ENCODE measurements around the gene ADGRE2.
"Not testable (repeated sequence)": the region's sequence is repeated elsewhere in the genome, so short reads cannot be mapped to it uniquely, and the experiment has no call there.

ADGRE2 gene

DNA sequence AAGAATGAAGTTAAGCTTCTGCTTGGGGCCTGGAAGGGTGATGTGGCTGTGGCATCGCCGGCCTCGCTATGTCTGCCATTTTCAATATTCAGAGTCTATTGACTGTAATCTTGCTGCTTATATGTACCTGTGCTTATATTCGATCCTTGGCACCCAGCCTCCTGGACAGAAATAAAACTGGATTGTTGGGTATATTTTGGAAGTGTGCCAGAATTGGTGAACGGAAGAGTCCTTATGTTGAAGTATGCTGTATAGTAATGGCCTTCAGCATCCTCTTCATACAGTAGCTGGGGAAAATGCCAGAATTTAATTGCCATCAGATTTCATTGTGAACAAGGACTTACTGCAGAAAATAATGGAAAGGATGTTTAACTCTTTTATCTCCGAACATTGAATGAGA, 13.9 kb upstream of the ADGRE2 start:
- H3K27me3 ChIP-seq (ENCODE audit: control insufficient read depth in 1 of 2, insufficient read depth in 2 of 2, low read length in 2 of 2); H3K27ac ChIP-seq (ENCODE audit: low read depth, low read length); H3K36me3 ChIP-seq (ENCODE audit: insufficient read depth, low read length); H3K9ac ChIP-seq (ENCODE audit: low read length); H3K9me3 ChIP-seq (ENCODE audit: low read length); H3K4me1 ChIP-seq (ENCODE audit: insufficient read depth, low read length); H3K4me3 ChIP-seq (ENCODE audit: low read depth in 1 of 2, low read length in 2 of 2): not testable (repeated sequence)

DNA sequence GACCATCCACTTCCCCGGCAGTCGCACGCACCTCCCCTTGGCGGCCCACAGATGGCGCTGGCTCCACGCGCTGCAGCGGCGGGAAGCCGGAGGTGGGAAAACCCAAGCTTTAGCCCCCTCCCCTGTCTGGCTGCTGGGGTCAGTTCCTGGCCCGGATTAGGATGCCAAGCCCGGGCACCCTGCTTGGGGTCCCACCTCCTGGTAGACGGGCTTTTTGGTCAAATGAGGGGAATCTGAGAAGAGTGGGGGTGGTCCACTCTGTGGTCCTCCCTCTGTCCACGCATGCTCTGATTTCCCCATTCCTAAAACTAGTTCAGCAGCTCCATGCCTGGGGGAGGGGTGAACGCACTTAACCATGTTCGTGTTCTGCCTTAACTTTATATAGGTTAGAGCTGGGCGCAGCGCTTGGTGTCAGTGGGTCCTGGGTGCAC, 8.1 kb upstream of the ADGRE2 start:
- Histone ChIP-seq H3K27ac (ENCODE audit: low read depth, low read length) (no peak overlapping the region), H3K4me1 (ENCODE audit: insufficient read depth, low read length) (no peaks in the 10 kb centered on the region), H3K4me3 (ENCODE audit: low read depth in 1 of 2, low read length in 2 of 2) (no peak overlapping the region)

DNA sequence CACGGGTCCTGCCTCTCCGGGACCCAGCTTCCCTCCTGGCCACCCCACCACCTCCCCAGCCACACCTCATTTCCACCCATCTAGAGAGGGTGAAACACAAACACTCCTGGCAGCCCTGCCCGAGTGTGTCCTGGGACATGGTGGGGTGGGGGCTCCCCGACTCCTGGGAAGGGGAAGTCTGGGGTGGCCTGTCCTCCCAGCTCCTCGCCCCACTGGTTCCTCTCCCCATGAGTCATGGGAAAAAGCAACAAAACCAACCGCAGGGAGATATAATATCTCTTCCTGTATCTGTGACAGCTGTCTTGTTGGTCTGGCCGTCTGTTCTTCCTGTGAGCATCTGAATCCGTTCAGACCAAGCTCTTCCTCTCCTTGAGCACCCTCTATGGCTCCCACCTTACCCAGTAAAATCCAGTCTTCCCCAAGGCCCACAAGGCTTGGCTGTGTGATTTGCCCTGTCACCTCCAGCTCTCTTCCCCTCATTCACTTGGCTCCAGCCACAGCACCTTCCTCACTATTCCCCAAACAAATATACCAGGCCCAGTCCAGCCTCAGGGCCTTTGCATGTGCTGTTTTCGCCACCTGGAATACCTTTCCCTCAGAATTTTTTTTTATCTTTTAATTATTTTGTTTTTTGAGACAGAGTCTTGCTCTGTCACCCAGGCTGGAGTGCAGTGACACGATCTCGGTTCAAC, 6.9 kb upstream of the ADGRE2 start:
- H3K36me3 ChIP-seq (ENCODE audit: insufficient read depth, low read length); H3K9me3 ChIP-seq (ENCODE audit: low read length); H3K9ac ChIP-seq (ENCODE audit: low read length); H3K4me1 ChIP-seq (ENCODE audit: insufficient read depth, low read length); H3K4me3 ChIP-seq (ENCODE audit: low read depth in 1 of 2, low read length in 2 of 2); H3K27ac ChIP-seq (ENCODE audit: low read depth, low read length); H3K27me3 ChIP-seq (ENCODE audit: control insufficient read depth in 1 of 2, insufficient read depth in 2 of 2, low read length in 2 of 2): not testable (repeated sequence)

More for the DNA sequence above, 8.1 kb upstream of the ADGRE2 start:
- no peaks in the 10 kb centered on the region for H3K36me3 ChIP-seq (ENCODE audit: insufficient read depth, low read length)
- H3K27me3 ChIP-seq (ENCODE audit: control insufficient read depth in 1 of 2, insufficient read depth in 2 of 2, low read length in 2 of 2) = peaks cover 0 to 4% of the 10 kb centered on the region in 2 donors
- H3K9me3 ChIP-seq (ENCODE audit: low read length) = no peaks in the 10 kb centered on the region
- H3K9ac ChIP-seq (ENCODE audit: low read length) = no peak overlapping the region

DNA sequence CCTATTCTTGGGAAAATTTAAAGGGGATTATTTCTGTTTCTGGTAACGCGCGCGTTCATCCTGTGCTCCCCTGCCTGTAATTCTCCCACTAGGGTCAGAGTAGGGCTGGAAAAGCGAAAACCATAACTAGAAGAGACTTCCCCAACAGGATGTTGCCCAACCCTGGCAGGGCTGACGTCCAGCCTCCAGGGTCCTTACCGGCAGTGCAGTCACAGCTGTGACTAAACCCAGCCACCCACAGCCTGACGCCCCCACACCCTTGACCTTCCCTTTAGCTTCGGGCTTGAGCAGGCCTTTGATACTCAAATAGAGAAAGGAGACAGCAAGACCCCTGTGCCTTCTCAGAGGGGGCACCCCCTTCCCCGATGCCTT, 6.4 kb upstream of the ADGRE2 start:
- H3K36me3 ChIP-seq (ENCODE audit: insufficient read depth, low read length); H3K4me3 ChIP-seq (ENCODE audit: low read depth in 1 of 2, low read length in 2 of 2); H3K9ac ChIP-seq (ENCODE audit: low read length); H3K27ac ChIP-seq (ENCODE audit: low read depth, low read length); H3K9me3 ChIP-seq (ENCODE audit: low read length); H3K27me3 ChIP-seq (ENCODE audit: control insufficient read depth in 1 of 2, insufficient read depth in 2 of 2, low read length in 2 of 2); H3K4me1 ChIP-seq (ENCODE audit: insufficient read depth, low read length): not testable (repeated sequence)

DNA sequence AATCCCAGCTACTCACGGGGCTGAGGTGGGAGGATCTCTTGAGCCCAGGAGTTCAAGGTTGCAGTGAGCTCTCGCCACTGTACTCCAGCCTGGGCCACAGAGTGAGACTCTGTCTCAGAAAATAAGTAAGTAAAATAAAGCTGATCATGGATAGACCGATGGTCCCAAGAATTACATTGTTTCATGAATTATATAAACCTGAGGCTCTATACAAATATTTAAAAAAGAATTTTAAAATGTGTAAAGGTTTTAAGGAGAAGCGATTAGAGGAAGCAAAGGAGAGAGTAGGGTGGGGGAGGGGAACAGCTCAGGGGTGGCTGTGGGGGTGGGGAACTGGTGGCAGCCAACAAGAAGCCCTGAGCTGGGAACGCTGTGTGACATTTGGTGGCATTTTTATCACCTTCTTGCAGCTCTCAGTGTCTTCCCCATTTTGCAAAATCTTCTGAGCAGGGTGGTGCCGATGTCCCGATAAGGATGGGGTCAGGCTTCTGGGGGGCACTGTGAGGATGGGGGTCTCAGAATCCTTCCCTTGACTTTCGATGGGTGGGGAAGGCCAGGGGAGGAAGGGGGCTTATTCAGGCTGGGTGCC, 5.1 kb upstream of the ADGRE2 start:
- not testable (repeated sequence) for H3K4me1 ChIP-seq (ENCODE audit: insufficient read depth, low read length)

DNA sequence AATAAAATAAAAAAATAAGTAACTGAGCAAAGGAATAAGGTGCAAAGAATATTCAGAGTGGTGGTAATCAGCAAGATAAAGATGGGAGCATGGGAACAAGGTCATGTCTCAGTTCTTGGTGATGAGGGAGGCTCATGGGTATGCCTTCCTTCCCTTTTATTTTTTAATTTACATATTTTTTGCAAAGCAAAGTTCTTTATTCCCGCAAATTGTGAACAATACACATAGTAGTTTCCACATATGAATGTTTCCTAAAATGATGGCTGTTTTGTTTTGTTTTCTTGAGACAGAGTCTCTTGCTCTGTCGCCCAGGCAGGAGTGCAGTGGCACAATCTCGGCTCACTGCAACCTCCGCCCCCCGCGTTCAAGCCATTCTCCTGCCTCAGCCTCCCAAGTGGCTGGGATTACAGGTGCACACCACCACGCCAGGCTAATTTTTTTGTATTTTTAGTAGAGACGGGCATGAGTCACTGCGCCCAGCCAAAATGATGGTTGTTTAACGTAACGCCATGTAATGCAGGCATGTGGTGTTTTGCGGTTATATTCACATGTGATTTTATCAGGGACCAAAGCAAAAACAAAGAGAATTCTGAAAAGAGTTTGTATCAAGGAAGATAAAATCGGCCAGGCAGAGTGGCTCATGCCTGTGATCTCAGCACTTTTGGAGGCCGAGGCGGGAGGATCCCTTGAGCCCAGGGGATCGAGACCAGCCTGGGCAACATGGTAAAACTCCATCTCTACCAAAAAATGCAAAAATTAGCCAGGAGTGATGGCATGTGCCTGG, 4.5 kb upstream of the ADGRE2 start:
- Histone ChIP-seq H3K4me1 (ENCODE audit: insufficient read depth, low read length) (no peaks in the 10 kb centered on the region), H3K4me3 (ENCODE audit: low read depth in 1 of 2, low read length in 2 of 2) (no peak overlapping the region), H3K27me3 (ENCODE audit: control insufficient read depth in 1 of 2, insufficient read depth in 2 of 2, low read length in 2 of 2) (peaks cover 0 to 4% of the 10 kb centered on the region in 2 donors), H3K27ac (ENCODE audit: low read depth, low read length) (no peak overlapping the region), H3K36me3 (ENCODE audit: insufficient read depth, low read length) (no peaks in the 10 kb centered on the region), H3K9me3 (ENCODE audit: low read length) (no peaks in the 10 kb centered on the region), H3K9ac (ENCODE audit: low read length) (no peak overlapping the region)

More for the DNA sequence above, 5.1 kb upstream of the ADGRE2 start:
- not testable (repeated sequence) for H3K27ac ChIP-seq (ENCODE audit: low read depth, low read length); H3K9me3 ChIP-seq (ENCODE audit: low read length); H3K36me3 ChIP-seq (ENCODE audit: insufficient read depth, low read length); H3K9ac ChIP-seq (ENCODE audit: low read length); H3K27me3 ChIP-seq (ENCODE audit: control insufficient read depth in 1 of 2, insufficient read depth in 2 of 2, low read length in 2 of 2); H3K4me3 ChIP-seq (ENCODE audit: low read depth in 1 of 2, low read length in 2 of 2)

DNA sequence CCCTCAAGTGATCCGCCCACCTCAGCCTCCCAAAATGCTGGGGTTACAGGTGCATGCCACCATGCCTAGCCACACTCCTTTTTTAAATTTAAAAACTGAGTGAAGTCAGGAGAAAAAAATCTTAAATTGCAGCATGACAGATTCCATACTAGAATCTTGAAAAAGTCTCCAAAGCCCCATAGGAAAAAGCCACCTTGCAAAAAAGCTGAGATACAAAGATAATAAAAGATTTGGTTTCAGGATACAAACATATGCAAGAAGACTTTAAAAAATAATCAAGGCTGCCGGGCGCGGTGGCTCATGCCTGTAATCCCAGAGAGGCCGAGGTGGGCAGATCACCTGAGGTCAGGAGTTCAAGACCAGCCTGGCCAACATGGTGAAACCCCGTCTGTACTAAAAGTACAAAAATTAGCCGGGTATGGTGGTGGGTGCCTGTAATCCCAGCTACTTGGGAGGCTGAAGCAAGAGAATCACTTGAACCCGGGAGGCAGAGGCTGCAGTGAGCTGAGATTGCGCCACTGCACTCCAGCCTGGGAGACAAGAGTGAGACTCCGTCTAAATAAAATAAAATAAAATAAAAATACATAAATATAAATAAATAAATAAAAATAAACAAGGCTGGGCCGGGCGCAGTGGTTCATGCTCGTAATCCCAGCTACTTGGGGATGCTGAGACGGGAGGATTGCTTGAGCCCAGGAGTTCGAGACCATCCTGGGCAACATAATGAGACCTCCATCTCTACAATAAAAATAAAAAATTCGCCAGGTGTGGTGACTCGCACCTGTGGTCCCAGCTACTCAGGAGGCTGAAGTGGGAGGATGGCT, 3.6 kb upstream of the ADGRE2 start:
- H3K27me3 ChIP-seq (ENCODE audit: control insufficient read depth in 1 of 2, insufficient read depth in 2 of 2, low read length in 2 of 2); H3K9ac ChIP-seq (ENCODE audit: low read length); H3K9me3 ChIP-seq (ENCODE audit: low read length); H3K27ac ChIP-seq (ENCODE audit: low read depth, low read length); H3K4me3 ChIP-seq (ENCODE audit: low read depth in 1 of 2, low read length in 2 of 2); H3K4me1 ChIP-seq (ENCODE audit: insufficient read depth, low read length); H3K36me3 ChIP-seq (ENCODE audit: insufficient read depth, low read length): not testable (repeated sequence)

DNA sequence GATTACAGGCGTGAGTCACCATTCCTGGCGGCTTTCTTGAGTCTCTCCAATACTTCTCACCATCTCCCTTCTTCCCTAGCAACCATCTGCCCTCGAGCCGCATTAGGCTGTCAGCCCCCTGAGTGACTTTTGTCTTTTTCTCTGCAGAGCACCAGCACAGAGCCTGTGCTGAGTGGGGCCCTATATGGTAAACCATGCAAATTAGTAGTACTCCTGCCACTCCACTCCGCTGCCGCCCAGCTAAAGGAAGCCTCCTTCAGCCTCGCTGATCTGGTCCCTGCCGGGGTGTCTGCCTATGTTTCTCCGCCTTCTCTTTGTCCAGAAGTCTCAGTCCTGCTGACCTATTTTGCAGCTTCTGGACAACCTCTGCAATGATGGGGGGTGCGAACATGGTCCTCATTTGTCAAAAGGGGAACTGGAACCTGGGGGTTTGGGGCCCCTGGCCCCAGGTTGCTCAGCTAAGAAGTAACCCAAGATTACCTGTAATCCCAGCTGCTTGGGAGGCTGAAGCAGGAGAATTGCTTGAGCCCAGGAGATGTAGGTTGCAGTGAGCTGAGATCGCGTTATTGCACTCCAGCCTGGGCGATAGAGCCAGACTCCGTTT, 2.4 kb upstream of the ADGRE2 start:
- not testable (repeated sequence) for H3K27me3 ChIP-seq (ENCODE audit: control insufficient read depth in 1 of 2, insufficient read depth in 2 of 2, low read length in 2 of 2); H3K4me1 ChIP-seq (ENCODE audit: insufficient read depth, low read length); H3K27ac ChIP-seq (ENCODE audit: low read depth, low read length); H3K9me3 ChIP-seq (ENCODE audit: low read length); H3K4me3 ChIP-seq (ENCODE audit: low read depth in 1 of 2, low read length in 2 of 2); H3K9ac ChIP-seq (ENCODE audit: low read length); H3K36me3 ChIP-seq (ENCODE audit: insufficient read depth, low read length)

DNA sequence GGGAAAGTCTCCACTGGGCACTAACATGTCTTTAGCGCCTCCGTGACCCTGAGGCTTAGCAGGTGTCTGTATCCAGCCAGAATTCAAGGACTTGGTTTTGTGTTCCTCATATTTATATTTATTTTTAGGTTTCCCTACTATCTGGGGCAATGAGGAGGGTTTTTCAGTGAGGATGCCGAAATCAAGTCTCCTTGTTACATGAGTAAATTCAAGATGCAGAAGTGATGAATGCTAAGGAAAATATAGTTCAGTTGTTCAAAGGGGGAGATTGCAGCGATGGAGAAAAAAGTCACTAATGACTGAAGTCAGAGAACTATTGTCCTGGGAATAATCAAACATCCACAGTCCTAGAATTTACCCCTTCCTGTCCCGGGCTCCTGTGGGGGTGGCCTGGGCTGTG, 791 bp upstream of the ADGRE2 start:
- H3K9me3 ChIP-seq (ENCODE audit: low read length) = no peaks in the 10 kb centered on the region
- peaks cover 0 to 10% of the 10 kb centered on the region in 2 donors for H3K27me3 ChIP-seq (ENCODE audit: control insufficient read depth in 1 of 2, insufficient read depth in 2 of 2, low read length in 2 of 2)
- no peaks in the 10 kb centered on the region for H3K4me1 ChIP-seq (ENCODE audit: insufficient read depth, low read length)

DNA sequence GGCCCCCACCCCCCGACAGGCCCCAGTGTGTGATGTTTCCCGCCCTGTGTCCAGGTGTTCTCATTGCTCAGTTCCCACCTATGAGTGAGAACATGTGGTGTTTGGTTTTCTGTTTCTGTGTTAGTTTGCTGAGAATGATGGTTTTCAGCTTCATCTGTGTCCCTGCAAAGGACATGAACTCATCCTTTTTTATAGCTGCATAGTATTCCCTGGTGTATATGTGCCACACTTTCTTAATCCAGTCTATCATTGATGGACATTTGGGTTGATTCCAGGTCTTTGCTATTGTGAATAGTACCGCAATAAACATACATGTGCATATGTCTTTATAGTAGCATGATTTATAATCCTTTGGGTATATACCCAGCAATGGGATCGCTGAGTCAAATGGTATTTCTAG, 715 bp downstream of the ADGRE2 start:
- H3K9ac ChIP-seq (ENCODE audit: low read length); H3K27me3 ChIP-seq (ENCODE audit: control insufficient read depth in 1 of 2, insufficient read depth in 2 of 2, low read length in 2 of 2); H3K4me3 ChIP-seq (ENCODE audit: low read depth in 1 of 2, low read length in 2 of 2); H3K27ac ChIP-seq (ENCODE audit: low read depth, low read length); H3K36me3 ChIP-seq (ENCODE audit: insufficient read depth, low read length); H3K4me1 ChIP-seq (ENCODE audit: insufficient read depth, low read length); H3K9me3 ChIP-seq (ENCODE audit: low read length): not testable (repeated sequence)

More for the DNA sequence above, 791 bp upstream of the ADGRE2 start:
- Histone ChIP-seq H3K27ac (ENCODE audit: low read depth, low read length) (no peak overlapping the region), H3K9ac (ENCODE audit: low read length) (no peak overlapping the region), H3K36me3 (ENCODE audit: insufficient read depth, low read length) (no peaks in the 10 kb centered on the region), H3K4me3 (ENCODE audit: low read depth in 1 of 2, low read length in 2 of 2) (no peak overlapping the region)
